ENCODE results near the gene HSPA9. TPM values are rescaled to one million over a fixed set of nuclear protein-coding genes. Genes with fewer than 3 reads are reported as not detected.
A peak's percentile ranks its signal among the peaks of the same experiment; 100 is the strongest.

Gene HSPA9
- total RNA-seq, 1 experiment from 2014 or later = 414 TPM

- ChIA-PET POLR2A (interaction anchor here (3.7 kb wide), 1 partner anchor 10 kb away, joined by 28 read pairs; the partner anchor contains the start of gene ETF1), CTCF (interaction anchor here (0.5 to 1.0 kb wide), 2 partner anchors 26 to 50 kb away, joined by 4 to 6 read pairs; no protein-coding TSS in a partner anchor)
- no peak overlapping the region for H3K4me3 Mint-ChIP-seq
- H3K27ac Mint-ChIP-seq = no peak overlapping the region
- no peaks in the 10 kb centered on the region for H3K4me1 Mint-ChIP-seq
- TF ChIP-seq EMX1 (CRISPR knock-in tag; IDR thresholded peaks at IDR 0.05) (0 out of 2 replicates have a peak, but pooled peaks have one; percentile 16), RORB (CRISPR knock-in tag; IDR thresholded peaks at IDR 0.05) (no peak)
- peaks cover 52% of the 10 kb centered on the region for H3K36me3 Mint-ChIP-seq
- no peaks in the 10 kb centered on the region for H3K27me3 Mint-ChIP-seq (ENCODE audit: low read depth)
- DNase-seq (ENCODE audit: low spot score) (no peak), ATAC-seq (no peak)
- peaks cover 4% of the 10 kb centered on the region; the same call in 1 of the 2 replicates for H3K9me3 Mint-ChIP-seq
Measured at GRCh38 chr5:138553437-138554095, 21.6 kb downstream of the HSPA9 start.

GRCh38 chr5:138552657-138553056 lies 22.5 kb downstream of the HSPA9 start:
- TF ChIP-seq AR (CRISPR knock-in tag; IDR thresholded peaks at IDR 0.05) = no peak
- TF ChIP-seq ATF6 (CRISPR knock-in tag; IDR thresholded peaks at IDR 0.05) = no peak
- TF ChIP-seq ATF3 (CRISPR knock-in tag; conservative IDR thresholded peaks at IDR 0.05) = no peak
- TF ChIP-seq ZNF263 (CRISPR knock-in tag; IDR thresholded peaks at IDR 0.05; ENCODE audit: low read depth) = no peak
- no peak for TF ChIP-seq TEAD1 (CRISPR knock-in tag; IDR thresholded peaks at IDR 0.05)
- TF ChIP-seq IRF1 (CRISPR knock-in tag; IDR thresholded peaks at IDR 0.05) = no peak
- no peak for TF ChIP-seq ZNF423 (CRISPR knock-in tag; IDR thresholded peaks at IDR 0.05)
- no peak for TF ChIP-seq ZSCAN18 (CRISPR knock-in tag; IDR thresholded peaks at IDR 0.05)
- TF ChIP-seq STAT6 (CRISPR knock-in tag; conservative IDR thresholded peaks at IDR 0.05; ENCODE audit: low read depth) = no peak
- no peak for TF ChIP-seq E2F4 (CRISPR knock-in tag; IDR thresholded peaks at IDR 0.05; ENCODE audit: borderline replicate concordance, low read depth)
- no peak for TF ChIP-seq ZNF138 (CRISPR knock-in tag; conservative IDR thresholded peaks at IDR 0.05)
- peak overlapping the region; percentile 56; the same call in 1 of the 2 replicates for H3K27ac Mint-ChIP-seq
- no peaks in the 10 kb centered on the region for H3K27me3 Mint-ChIP-seq (ENCODE audit: low read depth)
- ChIA-PET CTCF (interaction anchor here (0.7 to 1.0 kb wide), 2 partner anchors 9 to 49 kb away, joined by 3 to 6 read pairs; partner anchors contain the start of gene ETF1), POLR2A (interaction anchor here (0.5 to 3.7 kb wide), 5 partner anchors 9 to 378 kb away, joined by 3 to 28 read pairs (median 3); partner anchors contain the start of gene ETF1)
- no peak for DNase-seq (ENCODE audit: low spot score)
- ATAC-seq = peak; percentile 8; the same call in 1 of the 2 replicates
- peaks cover 4% of the 10 kb centered on the region; the same call in 1 of the 2 replicates for H3K9me3 Mint-ChIP-seq
- no peaks in the 10 kb centered on the region; the same call in 1 of the 2 replicates for H3K4me1 Mint-ChIP-seq
- H3K36me3 Mint-ChIP-seq = peaks cover 43% of the 10 kb centered on the region
- H3K4me3 Mint-ChIP-seq = no peak overlapping the region

All from WTC11 (cell line).